ENCODE measurements around the gene AEBP2. TPM values are rescaled to one million over a fixed set of nuclear protein-coding genes. Genes with fewer than 3 reads are reported as not detected.

Gene AEBP2
- total RNA-seq, 2 donors from 2014 or later, result 29.3 to 51.7 TPM

DNA sequence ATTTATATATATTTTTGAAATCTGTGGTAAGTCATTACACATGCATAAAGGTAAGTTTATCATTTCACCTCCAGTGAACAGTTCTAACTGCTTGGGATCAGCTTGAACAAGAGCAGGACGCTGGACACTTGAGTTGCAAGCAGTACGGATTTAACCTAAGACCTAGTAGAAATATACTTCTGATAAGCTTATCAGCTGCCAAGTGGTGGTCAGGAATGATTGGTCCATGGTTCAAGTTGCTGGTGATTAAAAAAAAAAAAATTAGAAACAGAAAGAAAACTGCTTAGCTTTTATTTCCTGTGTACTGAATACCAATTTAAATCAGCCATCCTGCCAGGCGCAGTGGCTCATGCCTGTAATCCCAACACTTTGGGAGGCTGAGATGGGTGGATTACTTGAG lies 88.6 kb downstream of the AEBP2 start:
- intact Hi-C loops (cut with DNase I), result no loop called here
- no peak for DNase-seq (ENCODE audit: low spot score)
- Histone ChIP-seq H3K9me3 (no peaks in the 10 kb centered on the region), H3K36me3 (no peaks in the 10 kb centered on the region), H3K27ac (no peak overlapping the region), H3K27me3 (replicated peaks; ENCODE audit: insufficient read depth) (no peaks in the 10 kb centered on the region), H3K4me1 (replicated peaks) (no peaks in the 10 kb centered on the region), H3K4me3 (no peak overlapping the region)
- WGBS, result 96% methylated on average over 3 of the region's 3 CpGs
- TF ChIP-seq, protein P1, sequence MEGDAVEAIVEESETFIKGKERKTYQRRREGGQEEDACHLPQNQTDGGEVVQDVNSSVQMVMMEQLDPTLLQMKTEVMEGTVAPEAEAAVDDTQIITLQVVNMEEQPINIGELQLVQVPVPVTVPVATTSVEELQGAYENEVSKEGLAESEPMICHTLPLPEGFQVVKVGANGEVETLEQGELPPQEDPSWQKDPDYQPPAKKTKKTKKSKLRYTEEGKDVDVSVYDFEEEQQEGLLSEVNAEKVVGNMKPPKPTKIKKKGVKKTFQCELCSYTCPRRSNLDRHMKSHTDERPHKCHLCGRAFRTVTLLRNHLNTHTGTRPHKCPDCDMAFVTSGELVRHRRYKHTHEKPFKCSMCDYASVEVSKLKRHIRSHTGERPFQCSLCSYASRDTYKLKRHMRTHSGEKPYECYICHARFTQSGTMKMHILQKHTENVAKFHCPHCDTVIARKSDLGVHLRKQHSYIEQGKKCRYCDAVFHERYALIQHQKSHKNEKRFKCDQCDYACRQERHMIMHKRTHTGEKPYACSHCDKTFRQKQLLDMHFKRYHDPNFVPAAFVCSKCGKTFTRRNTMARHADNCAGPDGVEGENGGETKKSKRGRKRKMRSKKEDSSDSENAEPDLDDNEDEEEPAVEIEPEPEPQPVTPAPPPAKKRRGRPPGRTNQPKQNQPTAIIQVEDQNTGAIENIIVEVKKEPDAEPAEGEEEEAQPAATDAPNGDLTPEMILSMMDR (IDR thresholded peaks at IDR 0.05), result no peak
- no peak for TF ChIP-seq POLR2AphosphoS5 (IDR thresholded peaks at IDR 0.05)
- TF ChIP-seq POLR2A (IDR thresholded peaks at IDR 0.05), result no peak

DNA sequence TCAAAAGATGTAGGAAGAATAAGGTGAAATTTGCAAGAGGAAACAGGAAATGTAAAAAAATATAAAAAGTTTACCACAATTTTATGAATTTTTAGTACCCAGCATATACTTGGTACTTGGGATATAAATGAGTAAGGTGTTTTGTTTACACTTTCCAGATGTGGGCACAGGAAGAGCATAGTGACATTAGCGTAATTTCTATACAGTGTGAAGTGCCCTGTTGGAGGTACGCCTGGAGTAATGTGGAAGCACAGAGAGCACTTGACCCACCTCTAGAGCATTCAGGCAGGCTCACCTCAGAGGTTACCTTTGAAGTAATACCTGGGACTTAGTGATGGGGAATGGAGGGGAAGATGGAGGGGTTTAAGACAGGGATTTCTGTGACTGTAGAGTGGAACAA lies 89.5 kb downstream of the AEBP2 start:
- no peaks in the 10 kb centered on the region for H3K9me3 ChIP-seq
- 92% methylated on average over 2 of the region's 2 CpGs for WGBS
- intact Hi-C loops (cut with DNase I), result no loop called here
- no peak overlapping the region for H3K27ac ChIP-seq
- no peak for TF ChIP-seq POLR2A (IDR thresholded peaks at IDR 0.05)
- no peak for TF ChIP-seq POLR2AphosphoS5 (IDR thresholded peaks at IDR 0.05)
- TF ChIP-seq, protein P1 (IDR thresholded peaks at IDR 0.05), result no peak
- no peaks in the 10 kb centered on the region for H3K36me3 ChIP-seq
- H3K4me1 ChIP-seq (replicated peaks), result no peaks in the 10 kb centered on the region
- no peak overlapping the region for H3K4me3 ChIP-seq
- DNase-seq (ENCODE audit: low spot score), result no peak
- H3K27me3 ChIP-seq (replicated peaks; ENCODE audit: insufficient read depth), result no peaks in the 10 kb centered on the region

DNA sequence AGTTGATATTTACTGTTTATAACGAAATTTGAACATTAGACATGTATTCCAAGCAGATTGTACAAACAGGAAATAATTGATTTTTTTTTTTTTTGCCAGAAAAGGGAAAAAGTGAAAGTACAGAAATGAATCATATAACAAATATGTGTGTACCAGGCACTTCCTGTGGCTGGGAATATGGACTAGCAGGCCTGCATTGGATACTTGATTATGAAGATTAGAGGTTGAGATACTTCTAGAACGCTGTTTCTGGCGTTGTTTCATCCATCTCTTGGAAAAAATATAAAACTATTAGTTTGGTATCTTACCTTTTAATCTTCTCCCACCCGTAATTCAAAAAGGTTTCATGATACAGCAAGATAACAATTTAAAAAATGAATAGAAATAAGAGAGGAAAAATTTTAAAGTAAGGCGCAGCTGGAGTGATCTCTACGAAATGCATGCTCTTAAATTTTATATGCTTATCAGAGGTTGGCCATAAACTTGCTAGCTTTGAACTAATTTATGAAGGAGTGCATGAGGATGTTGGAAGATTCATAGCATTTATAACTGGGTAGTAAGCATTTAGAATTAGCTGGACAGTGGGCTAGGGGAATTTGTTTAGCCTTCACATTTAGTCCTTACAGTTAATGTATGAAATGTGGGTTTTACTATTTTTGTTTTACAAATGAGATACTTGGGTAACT lies 90.8 kb downstream of the AEBP2 start:
- H3K27me3 ChIP-seq (replicated peaks; ENCODE audit: insufficient read depth), result no peaks in the 10 kb centered on the region
- WGBS, result 33% methylated on average over 6 of the region's 6 CpGs
- no peaks in the 10 kb centered on the region for H3K36me3 ChIP-seq
- TF ChIP-seq POLR2A (IDR thresholded peaks at IDR 0.05) (no peak), POLR2AphosphoS5 (IDR thresholded peaks at IDR 0.05) (no peak)
- TF ChIP-seq, protein P1 (IDR thresholded peaks at IDR 0.05), result no peak
- H3K4me1 ChIP-seq (replicated peaks), result no peaks in the 10 kb centered on the region
- no peaks in the 10 kb centered on the region for H3K9me3 ChIP-seq
- no peak overlapping the region for H3K27ac ChIP-seq
- no peak for DNase-seq (ENCODE audit: low spot score)
- intact Hi-C loops (cut with DNase I), result no loop called here
- no peak overlapping the region for H3K4me3 ChIP-seq

DNA sequence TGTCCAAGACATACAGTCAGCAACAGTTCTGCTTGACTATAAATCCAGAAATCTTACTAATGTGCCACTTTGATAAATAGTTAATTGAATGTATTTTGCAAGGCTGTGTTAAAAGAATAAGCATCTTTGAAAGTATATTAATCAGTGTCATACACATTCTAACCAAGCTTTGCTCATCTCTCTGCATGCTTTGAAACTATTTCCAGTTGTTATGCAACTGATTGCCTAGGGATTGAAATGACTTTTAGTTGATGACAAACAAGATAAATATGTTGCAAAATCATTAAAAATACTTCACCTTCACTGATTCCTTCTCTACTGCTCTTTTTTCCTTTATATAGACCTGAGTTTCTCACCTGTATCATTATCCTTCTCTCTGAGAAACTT lies 91.3 kb downstream of the AEBP2 start:
- no peak overlapping the region for H3K27ac ChIP-seq
- H3K36me3 ChIP-seq, result no peaks in the 10 kb centered on the region
- intact Hi-C loops (cut with DNase I), result no loop called here
- TF ChIP-seq, protein P1 (IDR thresholded peaks at IDR 0.05), result no peak
- TF ChIP-seq POLR2AphosphoS5 (IDR thresholded peaks at IDR 0.05), result no peak
- TF ChIP-seq POLR2A (IDR thresholded peaks at IDR 0.05), result no peak
- no peaks in the 10 kb centered on the region for H3K27me3 ChIP-seq (replicated peaks; ENCODE audit: insufficient read depth)
- no peak for DNase-seq (ENCODE audit: low spot score)
- no peaks in the 10 kb centered on the region for H3K9me3 ChIP-seq
- no peak overlapping the region for H3K4me3 ChIP-seq
- no peaks in the 10 kb centered on the region for H3K4me1 ChIP-seq (replicated peaks)

DNA sequence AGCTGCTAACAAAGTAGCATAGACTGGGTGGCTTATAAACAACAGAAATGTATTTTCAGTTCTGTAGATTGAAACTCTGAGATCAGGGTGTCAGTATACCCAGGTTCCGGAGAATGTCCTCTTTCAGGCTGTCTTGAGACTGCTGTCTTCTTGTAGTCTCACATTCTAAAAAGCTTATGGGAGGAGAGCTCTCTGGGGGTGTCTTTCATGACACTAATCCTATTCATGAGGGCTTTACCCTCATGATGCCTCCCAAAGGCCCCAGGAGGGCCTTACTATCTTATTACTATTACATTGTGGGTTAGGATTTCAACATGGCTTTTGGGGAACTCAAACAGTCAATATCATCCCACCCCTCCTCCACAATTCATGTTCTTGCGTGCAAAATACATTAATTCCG lies 94.3 kb downstream of the AEBP2 start:
- no peaks in the 10 kb centered on the region for H3K4me1 ChIP-seq (replicated peaks)
- TF ChIP-seq, protein P1 (IDR thresholded peaks at IDR 0.05), result no peak
- TF ChIP-seq POLR2A (IDR thresholded peaks at IDR 0.05) (no peak), POLR2AphosphoS5 (IDR thresholded peaks at IDR 0.05) (no peak)
- intact Hi-C loops (cut with DNase I), result no loop called here
- WGBS, result 100% methylated on average over 3 of the region's 3 CpGs
- no peak for DNase-seq (ENCODE audit: low spot score)
- no peaks in the 10 kb centered on the region for H3K36me3 ChIP-seq
- H3K4me3 ChIP-seq, result no peak overlapping the region
- H3K27ac ChIP-seq, result no peak overlapping the region
- H3K27me3 ChIP-seq (replicated peaks; ENCODE audit: insufficient read depth), result no peaks in the 10 kb centered on the region
- no peaks in the 10 kb centered on the region for H3K9me3 ChIP-seq
